ENCODE measurements around the gene PRKAR1B.

DNA sequence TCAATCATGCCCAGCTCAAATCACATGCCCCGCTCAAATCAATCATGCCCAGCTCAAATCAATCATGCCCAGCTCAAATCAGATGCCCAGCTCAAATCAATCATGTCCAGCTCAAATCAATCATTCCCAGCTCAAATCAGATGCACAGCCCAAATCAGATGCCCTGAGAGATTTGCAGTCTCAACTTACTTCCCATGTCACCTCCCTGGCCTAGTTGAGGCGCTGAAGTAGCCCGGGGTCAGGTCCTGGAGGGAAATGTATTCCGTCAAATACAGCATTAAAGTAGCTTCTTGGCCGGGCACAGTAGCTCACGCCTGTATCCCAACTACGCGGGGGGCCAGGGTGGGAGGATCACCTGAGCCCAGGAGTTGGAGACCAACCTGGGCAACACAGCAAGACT lies 15.7 kb upstream of the PRKAR1B start:
- TF ChIP-seq, protein P1, sequence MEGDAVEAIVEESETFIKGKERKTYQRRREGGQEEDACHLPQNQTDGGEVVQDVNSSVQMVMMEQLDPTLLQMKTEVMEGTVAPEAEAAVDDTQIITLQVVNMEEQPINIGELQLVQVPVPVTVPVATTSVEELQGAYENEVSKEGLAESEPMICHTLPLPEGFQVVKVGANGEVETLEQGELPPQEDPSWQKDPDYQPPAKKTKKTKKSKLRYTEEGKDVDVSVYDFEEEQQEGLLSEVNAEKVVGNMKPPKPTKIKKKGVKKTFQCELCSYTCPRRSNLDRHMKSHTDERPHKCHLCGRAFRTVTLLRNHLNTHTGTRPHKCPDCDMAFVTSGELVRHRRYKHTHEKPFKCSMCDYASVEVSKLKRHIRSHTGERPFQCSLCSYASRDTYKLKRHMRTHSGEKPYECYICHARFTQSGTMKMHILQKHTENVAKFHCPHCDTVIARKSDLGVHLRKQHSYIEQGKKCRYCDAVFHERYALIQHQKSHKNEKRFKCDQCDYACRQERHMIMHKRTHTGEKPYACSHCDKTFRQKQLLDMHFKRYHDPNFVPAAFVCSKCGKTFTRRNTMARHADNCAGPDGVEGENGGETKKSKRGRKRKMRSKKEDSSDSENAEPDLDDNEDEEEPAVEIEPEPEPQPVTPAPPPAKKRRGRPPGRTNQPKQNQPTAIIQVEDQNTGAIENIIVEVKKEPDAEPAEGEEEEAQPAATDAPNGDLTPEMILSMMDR (IDR thresholded peaks at IDR 0.05): no peak
- no peak for TF ChIP-seq EZH2phosphoT487 (IDR thresholded peaks at IDR 0.05)
